ENCODE results near the gene RIOK3.

RIOK3 gene

GRCh38 chr18:23451011-23451410 lies 2.1 kb upstream of the RIOK3 start:
- FAIRE-seq (no peak), DNase-seq (ENCODE audit: insufficient read length, low spot score) (no peak)
- TF ChIP-seq, protein P1, sequence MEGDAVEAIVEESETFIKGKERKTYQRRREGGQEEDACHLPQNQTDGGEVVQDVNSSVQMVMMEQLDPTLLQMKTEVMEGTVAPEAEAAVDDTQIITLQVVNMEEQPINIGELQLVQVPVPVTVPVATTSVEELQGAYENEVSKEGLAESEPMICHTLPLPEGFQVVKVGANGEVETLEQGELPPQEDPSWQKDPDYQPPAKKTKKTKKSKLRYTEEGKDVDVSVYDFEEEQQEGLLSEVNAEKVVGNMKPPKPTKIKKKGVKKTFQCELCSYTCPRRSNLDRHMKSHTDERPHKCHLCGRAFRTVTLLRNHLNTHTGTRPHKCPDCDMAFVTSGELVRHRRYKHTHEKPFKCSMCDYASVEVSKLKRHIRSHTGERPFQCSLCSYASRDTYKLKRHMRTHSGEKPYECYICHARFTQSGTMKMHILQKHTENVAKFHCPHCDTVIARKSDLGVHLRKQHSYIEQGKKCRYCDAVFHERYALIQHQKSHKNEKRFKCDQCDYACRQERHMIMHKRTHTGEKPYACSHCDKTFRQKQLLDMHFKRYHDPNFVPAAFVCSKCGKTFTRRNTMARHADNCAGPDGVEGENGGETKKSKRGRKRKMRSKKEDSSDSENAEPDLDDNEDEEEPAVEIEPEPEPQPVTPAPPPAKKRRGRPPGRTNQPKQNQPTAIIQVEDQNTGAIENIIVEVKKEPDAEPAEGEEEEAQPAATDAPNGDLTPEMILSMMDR (IDR thresholded peaks at IDR 0.05; ENCODE audit: insufficient read depth, missing control alignments) = no peak

GRCh38 chr18:23451491-23451890 lies 1.6 kb upstream of the RIOK3 start:
- DNase-seq (ENCODE audit: insufficient read length, low spot score) (no peak), FAIRE-seq (no peak)
- TF ChIP-seq, protein P1 (IDR thresholded peaks at IDR 0.05; ENCODE audit: insufficient read depth, missing control alignments) = no peak

DNA sequence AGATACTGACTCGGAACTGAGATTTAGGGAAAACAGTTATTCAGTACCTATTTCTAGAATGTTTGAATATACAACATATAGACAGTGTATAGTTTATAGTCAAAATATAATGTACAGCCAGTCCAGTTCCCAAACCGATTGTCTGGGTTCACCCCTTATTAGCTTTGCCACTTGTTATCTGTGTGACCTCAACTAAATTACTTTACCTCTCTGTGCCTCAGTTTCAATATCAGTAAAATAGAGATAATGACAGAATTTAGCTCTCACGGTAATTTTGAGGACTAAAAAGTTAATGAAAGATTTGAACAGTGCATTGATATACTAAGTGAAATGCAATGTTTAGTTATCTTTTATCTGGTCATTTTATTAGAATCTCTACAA lies 750 bp upstream of the RIOK3 start:
- DNase-seq (ENCODE audit: insufficient read length, low spot score) (no peak), FAIRE-seq (peak; percentile 41)
- TF ChIP-seq, protein P1 (IDR thresholded peaks at IDR 0.05; ENCODE audit: insufficient read depth, missing control alignments) = no peak

DNA sequence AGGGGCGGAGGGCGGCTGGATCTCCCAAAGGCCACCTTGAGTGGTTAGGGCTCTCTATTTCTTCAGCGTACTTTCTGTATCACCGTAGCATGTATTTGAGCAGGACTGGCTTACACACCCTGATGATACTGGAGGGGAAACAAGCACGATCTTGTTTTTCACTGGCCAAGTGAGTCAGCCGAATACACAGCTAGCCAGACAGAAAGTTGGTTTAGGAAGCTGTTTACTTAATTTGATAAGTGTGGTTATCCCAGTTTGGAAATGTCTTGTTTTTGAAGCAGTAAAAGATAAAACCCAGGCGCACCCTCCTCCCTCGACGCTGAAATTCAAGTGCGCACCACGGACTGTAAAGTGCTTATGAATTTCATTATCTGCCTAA lies 582 bp downstream of the RIOK3 start:
- FAIRE-seq (no peak), DNase-seq (ENCODE audit: insufficient read length, low spot score) (no peak)
- TF ChIP-seq, protein P1 (IDR thresholded peaks at IDR 0.05; ENCODE audit: insufficient read depth, missing control alignments) = no peak

GRCh38 chr18:23456835-23457234 lies 3.7 kb downstream of the RIOK3 start:
- TF ChIP-seq, protein P1 (IDR thresholded peaks at IDR 0.05; ENCODE audit: insufficient read depth, missing control alignments) = no peak
- no peak for DNase-seq (ENCODE audit: insufficient read length, low spot score)
- FAIRE-seq = no peak

GRCh38 chr18:23458830-23459529 lies 5.9 kb downstream of the RIOK3 start:
- DNase-seq (ENCODE audit: insufficient read length, low spot score) = no peak
- TF ChIP-seq, protein P1 (IDR thresholded peaks at IDR 0.05; ENCODE audit: insufficient read depth, missing control alignments) = no peak
- peak; percentile 51 for FAIRE-seq

DNA sequence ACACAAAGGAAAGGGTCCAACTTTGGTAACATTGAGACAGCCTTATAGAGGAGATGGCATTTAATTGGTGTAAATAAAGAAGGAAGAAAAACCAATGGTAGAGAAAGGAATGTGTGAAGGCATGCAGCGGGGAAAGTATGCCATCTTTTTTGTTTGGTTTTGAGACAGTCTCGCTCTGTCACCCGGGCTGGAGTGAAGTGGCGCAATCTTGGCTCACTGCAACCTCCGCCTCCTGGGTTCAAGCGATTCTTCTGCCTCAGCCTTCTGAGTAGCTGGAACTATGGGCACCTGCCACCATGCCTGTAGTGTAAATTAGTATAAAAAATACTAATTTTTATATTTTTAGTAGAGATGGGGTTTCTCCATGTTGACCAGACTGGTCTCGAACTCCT lies 6.4 kb downstream of the RIOK3 start:
- FAIRE-seq = no peak
- TF ChIP-seq, protein P1 (IDR thresholded peaks at IDR 0.05; ENCODE audit: insufficient read depth, missing control alignments) = no peak
- DNase-seq (ENCODE audit: insufficient read length, low spot score) = no peak

Data from D721Med (cell line).